NCI-H345 treated with DMSO at 0.1 percent for 48 hours (cell line): ENCODE measurements around the gene TUBB4A.
A peak's percentile ranks its signal among the peaks of the same experiment; 100 is the strongest.
"Not testable (repeated sequence)": the region's sequence is repeated elsewhere in the genome, so short reads cannot be mapped to it uniquely, and the experiment has no call there.

Experiments used
- DNase-seq: peaks from one replicate; lab custom pipeline; 2025; ENCODE audit not compliant: unreplicated experiment; lab: John Stamatoyannopoulos, UW

Gene TUBB4A

DNA sequence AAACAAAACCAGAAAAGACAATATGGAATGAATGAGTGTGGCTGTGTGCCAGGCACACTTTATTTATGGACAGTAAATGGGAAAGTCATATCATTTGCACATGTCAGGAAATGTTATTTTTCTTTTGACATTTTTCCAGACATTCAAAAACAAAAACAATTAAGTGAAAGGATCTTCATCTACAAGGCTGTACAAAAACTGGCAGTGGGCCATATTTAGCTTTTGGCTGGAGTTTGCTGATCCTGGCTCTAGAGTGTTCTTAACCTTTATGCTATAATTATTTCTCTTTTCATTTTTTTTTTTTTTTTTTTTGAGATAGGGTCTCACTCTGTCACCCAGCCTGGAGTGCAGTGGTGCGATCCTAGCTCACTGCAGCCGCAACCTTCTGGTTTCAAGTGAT, 22.2 kb upstream of the TUBB4A start:
- no peak for DNase-seq

DNA sequence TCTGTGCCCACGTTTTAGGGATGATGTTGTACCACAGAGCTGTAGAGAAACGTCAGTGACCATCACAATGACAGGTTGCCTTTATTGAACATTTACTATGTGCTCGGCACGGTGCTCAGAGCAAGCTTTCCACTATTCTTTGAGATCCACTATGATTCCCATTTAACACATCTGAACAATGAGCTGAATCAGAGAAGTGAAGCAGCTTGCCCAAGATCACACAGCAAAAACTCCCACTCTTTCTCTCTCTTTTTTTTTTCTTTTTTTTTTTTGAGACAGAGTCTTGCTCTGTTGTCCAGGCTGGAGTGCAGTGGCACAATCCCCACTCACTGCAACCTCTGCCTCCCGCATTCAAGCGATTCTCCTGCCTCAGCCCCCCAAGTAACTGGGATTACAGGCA, 20.6 kb upstream of the TUBB4A start:
- DNase-seq, result no peak

DNA sequence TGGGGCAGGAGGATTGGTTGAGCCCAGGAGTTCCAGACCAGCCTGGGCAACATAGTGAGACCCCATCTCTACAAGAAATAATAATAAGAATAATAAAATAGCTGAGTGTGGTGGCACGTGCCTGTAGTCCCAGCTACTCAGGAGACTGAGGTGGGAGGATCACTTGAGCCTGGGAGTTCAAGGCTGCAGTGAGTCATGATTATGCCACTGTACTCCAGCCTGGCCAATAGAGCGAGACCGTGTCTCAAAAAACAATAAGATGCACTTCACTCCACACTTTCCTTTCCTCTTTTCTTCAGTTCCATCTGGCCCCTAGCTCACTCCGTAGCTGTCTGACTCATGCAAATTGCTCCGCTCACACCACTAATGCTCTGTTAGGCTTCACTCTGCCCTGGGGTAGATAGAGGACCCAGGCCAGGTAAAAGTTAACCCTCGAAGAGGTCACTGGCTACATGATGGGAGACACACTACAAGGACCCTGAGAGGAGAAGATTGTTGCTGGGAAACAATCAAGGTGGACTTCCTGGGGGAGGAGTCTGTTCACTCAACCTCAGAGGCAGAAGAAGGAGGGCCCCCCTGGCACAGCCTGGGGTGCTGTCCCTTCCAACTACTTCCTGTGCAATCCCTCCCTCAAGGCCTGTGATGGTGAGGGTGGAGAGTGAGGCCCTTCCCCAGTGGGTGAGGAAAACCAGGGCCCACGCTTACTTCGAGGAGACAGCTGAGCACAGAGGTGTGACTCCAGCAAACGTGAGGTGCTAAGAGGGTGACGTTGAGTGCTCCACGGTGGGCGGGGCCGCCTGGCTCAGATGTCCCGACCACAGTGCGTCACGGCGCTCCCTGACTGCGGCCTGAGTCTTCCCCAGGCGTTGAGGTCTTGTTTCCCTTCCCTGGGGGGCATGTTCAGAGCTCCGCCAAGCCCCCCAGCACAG, 19.9 kb upstream of the TUBB4A start:
- DNase-seq, result no peak

DNA sequence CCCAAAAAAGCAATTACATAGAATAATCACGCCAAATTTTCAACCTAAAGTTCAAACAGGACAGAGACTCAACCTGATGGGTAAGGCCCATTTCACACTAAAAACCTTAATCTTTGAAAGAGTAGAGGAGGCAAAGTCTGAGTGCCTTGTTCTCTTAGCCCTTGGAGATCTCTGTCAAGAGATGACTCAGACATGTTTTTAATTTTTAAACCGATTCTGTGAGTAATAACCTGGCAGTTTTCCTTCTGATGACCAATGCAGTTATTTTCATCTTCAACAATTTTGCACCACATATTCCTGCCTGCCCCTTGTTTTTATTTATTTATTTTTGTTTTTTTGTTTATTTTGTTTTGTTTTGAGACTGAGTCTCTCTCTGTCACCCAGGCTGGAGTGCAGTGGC, 17.2 kb upstream of the TUBB4A start:
- no peak for DNase-seq

DNA sequence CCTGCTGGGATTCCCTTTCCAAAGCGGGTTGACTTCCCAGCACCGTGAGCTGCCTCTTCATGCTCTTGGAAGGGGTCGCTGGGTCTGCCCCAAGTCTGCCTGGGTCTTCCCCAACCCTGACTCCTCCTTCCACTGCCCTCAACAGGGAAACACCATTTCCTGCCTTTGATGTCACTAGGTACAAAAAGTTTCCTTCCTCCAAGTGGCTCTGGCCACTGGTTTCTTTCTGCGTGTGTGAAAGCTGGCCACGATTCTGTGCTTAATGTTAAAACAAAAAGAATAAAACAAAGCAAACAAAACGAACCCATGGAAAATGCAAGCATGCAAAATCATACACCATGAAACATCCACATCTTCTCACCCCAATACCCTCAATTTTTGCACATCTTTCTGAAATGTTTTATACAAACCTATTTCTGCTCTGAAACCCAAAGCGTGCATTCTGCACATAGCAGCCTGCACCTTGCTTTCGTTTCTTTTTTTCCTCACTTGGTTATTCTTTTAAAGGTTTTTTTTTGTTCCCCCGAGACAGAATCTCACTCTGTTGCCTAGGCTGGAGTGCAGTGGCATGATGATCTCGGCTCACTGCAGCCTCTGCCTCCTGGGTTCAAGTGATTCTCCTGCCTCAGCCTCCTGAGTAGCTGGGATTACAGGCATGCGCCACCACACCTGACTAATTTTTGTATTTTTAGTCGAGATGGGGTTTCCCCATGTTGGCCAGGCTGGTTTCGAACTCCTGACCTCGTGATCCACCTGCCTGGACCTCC, 16.2 kb upstream of the TUBB4A start:
- DNase-seq, result no peak

DNA sequence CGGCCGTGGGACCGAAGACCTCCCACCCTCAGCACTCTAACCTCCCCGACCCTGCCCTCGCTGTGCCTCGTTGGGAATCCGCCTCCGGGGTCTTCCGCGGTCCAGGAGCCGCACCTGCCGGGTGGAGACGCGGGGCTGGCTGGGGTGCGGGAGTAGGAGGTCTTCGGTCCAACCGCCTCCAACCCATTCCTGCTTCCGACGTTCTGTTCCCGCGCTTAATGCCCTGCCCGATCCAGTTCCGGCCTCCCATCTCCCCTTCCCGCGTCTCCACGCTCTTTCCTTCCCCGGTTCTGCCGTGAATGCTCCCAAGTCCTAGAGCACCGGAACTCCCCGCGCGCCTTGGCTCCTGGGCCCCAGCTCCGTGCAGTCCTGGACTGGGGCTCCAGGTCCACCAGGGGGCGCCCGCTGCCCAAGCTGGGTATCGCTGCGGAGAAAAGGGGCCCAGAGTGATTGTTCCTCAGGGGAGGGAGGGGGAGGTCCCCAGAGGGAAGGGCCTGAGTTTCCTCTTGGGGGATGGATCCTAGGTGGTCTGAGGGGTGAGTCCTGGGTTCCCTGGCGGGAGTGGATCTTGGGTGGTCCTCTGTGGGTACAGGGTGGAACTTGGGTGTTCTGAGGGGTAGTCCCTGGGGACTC, 14.7 kb upstream of the TUBB4A start:
- peak; percentile 54 for DNase-seq

DNA sequence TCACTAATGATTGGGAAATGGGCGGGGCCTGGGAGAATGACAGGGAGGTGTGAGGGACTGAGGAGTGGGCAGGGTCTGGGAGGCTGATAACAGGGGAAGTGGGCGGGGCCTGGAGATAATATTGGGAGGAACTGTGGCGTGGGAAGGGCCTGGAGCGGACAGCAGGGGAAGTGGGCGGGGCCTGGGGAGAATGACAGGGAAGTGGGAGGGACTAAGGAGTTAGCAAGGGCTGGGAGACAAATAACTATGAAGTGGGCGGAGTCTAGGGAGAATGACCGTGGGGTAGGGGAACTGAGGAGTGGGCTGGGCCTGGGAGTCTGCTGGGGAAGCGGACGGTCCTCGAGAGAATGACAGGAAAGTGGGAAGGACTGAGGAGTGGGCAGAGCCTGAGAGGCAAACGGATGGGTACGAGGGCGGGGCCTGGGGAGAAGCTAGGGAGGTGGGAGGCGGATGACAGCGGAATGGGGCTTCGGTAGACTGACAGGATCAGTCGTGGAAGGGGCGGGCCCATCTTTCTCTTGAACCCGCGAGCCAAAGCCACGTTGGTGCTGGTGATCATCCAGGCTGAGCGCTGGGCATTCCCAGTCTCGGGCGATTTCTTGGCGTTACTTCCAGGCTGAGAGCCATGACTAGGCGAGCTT, 14.0 kb upstream of the TUBB4A start:
- DNase-seq, result no peak

DNA sequence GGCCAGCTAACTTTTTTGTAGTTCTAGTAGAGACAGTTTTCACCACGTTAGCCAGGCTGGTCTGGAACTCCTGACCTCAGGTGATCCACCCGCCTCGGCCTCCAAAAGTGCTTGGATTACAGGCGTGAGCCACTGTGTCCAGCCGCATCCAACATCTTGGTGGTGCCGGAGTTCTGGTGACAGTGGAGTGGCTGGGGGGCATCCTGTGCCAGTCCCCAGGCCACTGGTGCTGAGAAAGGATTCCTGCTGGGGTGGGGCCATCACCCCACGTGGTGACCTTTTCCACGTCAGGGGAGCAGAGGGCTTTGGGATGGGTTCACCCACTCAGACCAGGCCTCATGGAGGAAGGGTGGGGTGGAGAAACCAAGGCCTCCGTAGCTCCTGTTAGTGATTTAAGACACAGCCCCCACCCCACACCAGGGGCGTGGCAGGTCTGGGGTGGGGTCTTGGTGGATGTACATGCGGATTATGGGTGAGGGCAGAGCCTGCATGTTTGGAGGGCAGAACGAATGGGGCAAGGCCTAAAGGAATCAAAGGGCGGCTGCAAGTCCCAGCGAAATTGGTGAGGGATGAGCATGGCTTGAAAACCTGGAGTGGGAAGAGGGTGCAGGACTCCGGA, 12.9 kb upstream of the TUBB4A start:
- DNase-seq, result no peak

DNA sequence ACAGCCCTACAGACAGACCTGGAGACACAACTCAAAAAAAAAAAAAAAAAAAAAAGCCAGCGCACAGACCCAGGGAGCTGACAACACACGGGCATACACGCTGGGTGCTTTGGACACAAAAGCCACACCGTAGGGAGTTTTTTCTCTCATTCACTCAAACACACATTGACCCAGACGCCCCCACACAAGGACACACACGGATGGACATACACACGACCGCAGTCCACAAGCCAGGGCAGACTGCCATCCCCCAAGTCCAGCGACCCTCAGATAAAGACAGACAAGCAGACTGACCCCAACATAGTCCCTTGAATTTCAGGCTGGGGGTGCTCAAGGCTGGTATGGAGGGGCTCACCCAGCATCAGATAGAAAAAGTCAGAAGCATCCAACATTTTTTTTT, 12.0 kb upstream of the TUBB4A start:
- DNase-seq, result no peak

DNA sequence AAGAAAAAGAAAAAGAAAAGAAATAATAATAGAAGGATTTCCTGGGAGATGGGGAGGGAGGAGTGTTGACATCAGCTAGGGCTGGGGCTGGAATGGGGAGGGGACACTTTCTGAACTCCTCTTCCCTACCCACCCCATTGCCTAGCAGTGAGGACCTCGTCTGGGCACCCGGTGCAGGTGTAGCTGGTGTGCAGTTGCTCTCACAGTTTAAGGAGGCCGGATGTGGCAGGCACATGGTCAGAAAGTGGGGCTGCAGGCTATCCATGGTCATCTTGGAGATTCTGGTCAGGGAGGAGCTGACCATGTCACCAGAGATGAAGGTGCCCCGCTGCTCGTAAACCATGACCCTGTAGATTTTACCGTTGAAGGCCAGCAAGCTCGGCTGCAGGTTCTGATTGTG, 8.5 kb upstream of the TUBB4A start:
- DNase-seq, result no peak

DNA sequence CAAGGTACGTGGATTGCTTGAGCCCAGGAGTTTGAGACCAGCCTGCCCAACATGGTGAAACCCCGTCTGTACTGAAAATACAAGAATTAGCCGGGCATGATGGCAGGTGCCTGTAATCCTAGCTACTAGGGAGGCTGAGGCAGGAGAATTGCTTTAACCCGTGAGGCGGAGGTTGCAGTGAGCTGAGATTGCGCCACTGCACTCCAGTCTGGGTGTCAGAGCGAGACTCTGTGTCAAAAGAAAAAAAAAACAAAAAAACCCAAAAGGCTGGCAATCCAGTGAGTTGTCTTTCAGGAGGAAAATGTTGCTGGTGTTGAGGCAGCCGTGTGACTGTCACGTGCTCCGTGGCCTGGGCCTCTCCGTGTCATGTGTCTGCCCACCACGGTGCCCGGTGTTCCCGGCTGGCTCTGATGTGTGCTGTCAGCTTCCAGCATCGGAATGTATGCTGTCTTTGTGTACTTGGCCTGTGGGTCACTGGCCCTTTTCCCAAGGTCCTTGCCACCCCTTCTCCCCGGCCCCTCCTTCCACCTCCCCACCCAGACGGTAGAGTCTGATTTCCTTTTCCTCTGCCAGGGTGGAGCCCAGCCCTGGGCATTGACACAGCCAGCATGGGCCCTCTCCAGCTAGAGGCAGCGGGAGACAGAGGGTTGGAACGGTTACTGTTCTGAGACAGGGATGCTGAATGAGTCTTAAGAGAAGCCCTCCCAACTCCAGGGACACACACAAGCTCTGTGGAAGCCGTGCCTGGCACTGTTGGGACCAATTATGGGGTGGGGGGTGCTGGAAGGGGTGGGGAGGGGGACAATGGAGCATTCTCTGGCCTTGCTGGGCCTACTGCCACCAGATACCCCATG, 7.2 kb upstream of the TUBB4A start:
- DNase-seq, result no peak

DNA sequence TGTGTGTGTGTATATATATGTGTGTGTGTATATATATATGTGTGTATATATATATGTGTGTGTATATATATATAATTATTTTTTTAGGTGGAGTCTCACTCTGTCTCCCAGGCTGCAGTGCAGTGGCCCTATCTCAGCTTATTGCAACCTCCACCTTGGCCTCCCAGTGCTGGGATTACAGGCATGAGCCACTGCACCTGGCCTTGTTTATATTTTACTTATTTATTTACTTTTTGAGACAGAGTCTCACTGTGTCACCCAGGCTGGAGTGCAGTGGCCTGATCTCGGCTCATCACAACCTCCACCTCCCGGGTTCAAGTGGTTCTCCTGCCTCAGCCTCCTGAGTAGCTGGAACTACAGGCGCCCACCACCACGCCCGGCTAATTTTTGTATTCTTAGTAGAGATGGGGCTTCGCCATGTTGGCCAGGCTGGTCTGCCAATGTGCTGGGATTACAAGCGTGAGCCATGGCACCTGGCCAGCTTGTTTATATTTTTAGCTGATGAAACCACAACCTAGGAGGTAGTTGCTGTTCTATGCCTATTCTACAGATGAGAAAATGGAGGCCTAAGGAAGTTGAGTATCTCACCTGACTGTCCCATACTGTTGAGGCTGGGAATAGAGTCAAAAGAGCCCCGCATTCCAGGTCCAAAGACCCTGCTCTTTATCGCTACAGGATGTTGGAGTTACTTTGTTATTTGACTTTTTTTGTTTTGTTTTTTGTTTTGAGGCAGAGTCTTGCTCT, 6.1 kb upstream of the TUBB4A start:
- DNase-seq, result not testable (repeated sequence)

DNA sequence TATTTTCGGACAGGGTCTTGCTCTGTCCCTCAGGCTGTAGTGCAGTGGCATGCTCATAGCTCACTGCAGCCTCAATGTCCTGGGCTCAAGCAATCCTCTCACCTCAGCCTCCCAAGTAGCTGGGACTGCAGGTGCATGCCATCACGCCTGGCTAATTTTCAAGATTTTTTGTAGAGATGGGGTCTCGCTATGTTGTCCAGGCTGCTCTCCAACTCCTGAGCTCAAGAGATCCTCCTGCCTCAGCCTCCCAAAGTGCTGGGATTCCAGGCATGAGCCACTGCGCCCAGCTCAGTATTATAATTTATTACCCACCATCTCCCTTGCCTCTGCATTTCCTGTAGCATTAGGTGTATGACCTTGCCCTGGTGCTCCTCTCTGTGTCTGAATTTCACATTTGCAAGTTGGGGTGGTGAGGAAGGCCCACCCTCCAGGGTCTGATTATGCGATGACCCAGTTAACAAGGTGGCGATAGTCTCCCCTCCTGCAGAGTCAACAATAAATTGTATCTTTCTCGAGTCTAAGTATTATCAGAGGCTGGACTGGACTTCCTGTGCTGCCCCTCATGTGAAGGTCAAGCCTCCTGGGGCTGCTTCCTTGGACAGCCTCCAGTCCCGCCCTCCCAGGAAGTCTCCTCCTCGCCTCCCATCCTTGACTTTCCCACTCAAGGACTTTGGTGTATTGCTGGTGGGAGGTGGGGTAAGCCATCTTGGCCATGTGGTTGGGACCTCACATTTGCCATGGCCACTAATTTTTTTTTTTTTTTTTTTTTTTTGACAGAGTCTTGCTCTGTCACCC, 1.5 kb upstream of the TUBB4A start:
- no peak for DNase-seq

DNA sequence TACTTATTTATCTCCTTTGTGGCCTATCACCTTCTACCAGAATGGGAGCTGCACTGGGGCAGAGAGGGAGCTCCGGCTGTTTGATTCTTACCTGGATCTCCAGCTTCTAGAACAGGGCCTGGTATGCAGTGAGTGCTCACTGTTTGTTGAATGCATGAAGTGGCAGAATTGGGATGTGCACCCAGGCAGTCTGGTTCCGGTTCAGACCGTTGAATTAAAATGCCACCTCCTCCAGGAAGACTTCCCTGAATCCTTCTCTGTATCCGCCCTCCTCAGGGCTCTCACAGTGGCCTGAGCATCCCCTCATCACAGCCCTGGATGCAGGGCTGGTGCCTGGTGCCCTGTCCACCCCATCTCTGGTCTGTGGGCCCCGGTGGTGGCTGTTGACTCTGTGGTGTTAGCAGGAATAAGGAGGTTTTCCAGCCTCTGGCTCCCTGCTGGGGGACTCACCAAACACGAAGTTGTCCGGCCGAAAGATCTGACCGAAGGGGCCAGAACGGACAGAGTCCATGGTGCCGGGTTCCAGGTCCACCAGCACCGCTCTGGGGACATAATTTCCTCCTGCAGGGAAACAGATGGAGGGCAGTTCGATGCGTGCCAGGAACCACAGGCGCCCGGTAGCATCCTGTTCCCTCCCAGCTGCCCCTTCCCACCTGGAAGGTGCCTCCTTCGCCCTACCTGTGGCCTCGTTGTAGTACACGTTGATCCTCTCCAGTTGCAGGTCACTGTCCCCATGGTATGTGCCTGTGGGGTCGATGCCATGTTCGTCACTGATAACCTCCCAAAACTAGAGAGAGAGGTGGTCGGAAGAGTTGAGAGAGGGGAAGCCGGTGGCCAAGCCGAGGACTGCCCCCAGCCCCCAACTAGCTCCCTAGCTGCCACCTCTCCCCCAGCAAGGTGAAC, 1.0 kb downstream of the TUBB4A start:
- no peak for DNase-seq

DNA sequence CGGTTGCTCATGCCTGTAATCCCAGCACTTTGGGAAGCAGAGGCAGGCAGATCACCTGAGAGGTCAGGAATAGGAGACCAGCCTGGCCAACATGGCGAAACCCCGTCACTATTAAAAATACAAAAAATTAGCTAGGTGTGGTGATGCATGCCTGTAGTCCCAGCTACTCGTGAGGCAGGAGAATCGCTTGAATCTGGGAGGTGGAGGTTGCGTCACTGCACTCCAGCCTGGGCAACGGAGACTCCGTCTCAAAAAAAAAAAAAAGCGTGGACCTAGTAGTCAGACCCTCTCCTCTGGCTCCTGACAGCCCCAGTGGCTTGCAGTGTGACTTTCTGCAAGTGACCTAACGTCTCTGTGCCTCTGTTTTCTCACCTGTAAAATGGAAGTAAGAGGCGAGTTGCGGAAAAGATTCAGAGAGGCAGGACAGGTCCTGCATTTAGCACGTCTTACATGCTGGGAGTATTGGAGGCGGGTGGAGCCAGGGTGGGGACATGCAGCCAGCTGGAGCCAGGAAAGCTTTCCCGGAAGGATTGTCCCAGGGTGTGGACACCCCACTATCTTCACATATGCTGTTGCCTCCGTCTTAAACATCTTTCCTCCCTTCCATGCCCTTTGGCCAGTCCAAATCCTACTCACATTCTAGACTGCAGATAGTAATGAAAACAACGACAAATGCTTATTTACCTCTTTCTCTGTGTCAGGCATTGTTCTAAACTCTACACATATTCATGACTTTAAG, 2.9 kb downstream of the TUBB4A start:
- DNase-seq, result no peak

DNA sequence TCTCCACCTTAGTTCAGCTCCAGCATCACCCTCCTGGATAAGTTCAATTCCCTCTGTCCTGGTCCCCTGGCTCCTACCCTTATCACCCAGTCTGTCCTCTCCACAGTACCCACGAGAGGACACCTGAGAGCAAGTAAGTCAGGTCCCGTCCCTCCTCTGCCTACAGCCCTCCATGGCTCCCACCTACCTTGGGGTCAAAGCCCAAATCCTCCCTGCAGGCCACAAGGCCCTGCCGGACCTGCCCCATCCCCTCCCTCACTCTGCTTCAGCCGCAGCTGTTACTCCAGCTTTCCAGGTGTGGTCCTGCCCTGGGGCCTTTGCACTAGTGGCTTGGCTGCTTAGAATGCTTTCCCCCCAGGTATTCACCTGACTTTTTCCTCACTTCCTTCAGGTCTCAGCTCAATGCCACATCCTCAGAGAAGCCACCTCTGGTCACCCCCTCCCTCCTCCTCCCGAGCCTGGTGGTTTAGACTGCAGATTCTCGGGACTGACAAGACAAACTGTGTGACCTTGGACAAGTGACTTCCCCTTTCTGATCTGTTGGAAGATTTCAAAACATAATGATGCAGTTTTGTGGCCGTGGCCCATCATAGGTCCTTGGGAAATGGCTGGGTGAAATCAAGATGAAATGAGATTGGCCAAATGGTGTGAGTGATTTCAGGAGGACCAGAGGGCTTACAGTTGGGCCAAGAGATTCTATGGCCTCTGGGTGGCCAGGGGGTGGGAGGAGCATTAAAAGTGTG, 3.6 kb downstream of the TUBB4A start:
- no peak for DNase-seq
